Activated CD4-positive, alpha-beta T cell treated with anti-CD3 and anti-CD28 coated beads for 1 hour (primary cell): ENCODE results near the gene RNF169.

ENCODE experiments used
- DNase-seq: peaks from one replicate; pipeline ENCODE4 v3.0.0-alpha.2; 2020

Gene RNF169

DNA sequence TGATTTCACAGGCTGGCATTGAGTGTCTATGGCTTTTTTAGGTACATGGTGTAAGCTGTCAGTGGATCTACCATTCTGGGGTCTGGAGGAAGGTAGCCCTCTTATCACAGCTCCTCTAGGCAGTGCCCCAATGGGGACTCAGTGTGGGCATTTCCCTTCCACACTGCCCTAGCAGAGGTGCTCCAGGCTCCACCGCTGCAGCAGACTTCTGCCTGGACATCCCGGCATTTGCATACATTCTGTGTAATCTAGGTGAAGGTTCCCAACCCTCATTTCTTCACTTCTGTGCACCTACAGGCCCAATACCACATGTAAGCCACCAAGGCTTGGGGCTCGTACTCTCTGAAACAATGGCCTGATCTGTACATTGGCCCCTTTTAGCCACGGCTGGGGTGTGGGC, 78.3 kb downstream of the RNF169 start:
- no peak for DNase-seq

DNA sequence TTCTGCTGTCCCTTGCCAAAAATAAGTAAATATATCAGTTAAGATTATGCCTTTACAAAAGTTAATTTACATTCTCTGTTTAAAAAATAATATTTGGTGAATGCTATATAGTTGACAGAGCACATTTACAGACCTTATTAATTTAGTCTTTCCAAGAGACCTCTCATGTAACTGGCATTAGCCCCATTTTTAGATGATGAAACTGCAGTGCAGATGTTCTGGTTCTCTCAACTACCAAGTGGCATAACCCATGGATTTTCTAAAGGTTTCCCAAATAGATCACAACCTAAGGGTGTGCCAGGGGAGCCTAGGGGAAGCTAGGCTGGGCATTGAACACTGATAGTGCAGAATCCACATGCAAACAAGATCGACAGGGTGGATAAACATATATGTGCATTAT, 88.5 kb downstream of the RNF169 start:
- no peak for DNase-seq

DNA sequence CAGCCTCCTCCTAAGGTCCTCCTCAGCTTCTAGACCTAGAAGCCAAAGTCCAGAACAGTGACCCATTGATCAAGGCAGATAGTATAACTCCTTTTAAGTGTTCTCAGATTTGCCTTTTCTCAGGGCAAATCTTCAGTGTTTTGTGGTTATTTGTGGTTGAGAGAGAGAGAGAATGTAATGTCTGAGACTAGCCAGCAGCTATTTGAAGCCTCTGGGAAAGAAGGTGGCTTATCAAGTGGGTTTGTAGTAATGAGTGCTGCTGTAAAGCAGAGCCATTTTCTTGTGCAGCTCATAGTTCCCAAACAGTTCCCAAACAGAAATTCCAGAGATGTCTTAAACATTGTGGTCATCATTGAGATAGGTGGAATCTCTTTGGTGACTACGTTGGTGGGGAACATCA, 89.5 kb downstream of the RNF169 start:
- no peak for DNase-seq

DNA sequence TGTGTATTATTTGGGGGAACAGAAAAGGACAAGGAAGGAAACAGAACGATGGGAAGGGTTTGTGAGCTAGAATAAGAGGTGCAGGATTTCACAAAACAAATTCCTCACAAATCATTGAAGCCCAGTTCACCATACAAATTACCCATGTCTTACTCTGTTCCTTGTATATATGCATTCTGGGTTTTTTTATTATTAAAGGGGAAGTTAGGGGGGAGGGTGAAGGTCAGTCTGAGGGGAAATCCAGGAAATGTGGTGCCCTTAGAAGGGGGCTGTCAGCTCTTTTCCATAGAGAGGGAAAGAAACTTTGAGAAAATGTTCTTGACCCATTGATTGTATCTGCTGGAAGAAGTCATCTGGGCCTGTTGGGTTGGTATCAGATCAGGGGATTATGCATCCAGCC, 90.8 kb downstream of the RNF169 start:
- no peak for DNase-seq

DNA sequence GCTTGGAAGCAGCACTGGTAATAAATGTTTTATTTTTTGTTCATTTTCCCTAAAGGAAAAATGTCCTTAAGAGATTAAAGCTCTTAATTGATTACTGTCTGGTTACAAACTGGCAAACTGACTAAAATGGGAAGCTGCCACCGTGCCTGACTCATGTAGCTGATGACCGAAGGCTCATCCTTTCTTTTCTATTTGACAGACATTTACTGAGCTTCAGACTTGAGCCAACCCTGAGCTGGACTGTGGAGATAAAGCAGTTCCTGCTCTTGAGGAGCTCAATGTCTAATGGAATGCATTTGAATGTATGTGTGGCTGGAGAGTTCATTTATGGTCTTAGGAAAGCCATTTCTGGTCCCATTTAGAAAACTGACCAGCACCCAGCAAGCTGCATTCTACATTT, 91.3 kb downstream of the RNF169 start:
- no peak for DNase-seq

DNA sequence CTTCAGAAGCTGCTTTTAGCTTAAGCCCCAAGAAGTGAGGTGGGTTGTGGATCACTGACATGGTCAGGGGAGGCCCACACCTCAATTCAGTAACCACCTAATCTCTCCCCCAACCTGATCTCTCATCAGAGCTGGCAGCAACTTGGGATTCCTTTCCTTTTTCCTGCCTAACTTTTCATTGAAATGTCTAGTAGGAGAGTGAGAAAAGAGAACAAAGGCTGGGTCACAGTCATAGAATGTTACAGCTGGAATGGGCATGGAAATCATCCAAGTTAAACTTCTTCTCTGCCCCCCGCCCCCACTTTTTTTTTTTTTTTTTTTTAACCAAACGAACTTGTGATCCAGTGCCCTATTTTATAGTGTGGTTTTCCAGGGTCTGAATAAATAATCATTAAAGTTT, 91.8 kb downstream of the RNF169 start:
- no peak for DNase-seq

DNA sequence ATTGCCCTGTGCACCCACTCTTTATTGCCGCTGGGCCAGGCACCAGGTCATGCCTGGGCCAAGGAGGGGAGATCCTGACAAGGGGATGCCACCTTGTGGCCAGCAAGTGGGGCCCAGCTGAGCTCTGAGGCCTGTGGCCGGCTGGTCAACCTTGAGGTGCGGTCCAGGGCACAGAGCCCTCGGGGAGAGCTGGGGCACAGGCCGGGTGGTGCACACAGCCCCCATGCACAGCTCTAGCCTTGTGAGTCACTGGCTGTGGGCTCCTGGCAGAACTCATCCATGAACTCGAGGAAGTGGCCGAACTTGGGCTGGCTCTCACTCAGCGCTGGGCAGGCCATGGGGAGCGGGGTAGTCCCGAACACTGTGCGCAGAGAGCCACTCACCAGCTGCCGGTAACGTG, 94.3 kb downstream of the RNF169 start:
- no peak for DNase-seq

DNA sequence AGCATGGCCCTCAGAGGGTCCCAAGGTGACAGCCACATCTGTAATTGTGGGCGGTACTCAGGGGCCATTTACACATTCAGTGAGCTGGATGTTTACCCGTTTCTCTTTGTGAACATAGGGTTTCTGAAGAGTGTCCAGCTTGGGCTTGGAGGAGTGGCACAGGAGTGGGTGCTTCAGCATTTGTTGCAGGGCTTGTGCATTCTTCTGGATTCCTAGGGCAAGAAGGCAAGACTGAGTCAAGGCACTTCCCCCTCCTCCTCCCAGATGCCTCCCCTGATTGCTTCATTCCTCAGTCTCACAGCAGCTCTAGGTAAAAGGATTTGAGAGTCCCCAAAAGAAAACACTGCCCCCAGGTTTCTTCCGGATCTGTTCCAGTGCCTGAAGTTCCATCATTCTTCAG, 95.4 kb downstream of the RNF169 start:
- no peak for DNase-seq

DNA sequence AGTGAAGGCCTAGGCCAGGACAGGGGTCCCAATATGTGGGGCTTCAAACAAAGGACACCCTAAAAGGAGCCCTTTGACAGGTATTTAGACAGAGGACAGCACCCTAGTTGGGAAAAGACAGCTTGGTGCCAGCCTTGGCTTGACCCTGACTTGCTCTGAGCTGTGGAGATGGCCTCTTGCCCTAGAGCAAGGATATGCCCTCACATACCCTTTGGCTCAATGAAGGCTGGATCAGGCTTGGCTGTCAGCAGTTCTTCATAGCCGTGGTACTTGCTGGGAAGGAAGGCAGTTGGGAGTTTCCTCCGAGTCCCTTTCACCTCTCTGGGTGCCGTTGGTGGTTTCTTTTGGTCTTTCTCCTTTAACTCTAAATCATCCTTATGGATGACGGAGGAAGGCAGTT, 96.2 kb downstream of the RNF169 start:
- DNase-seq, result no peak

DNA sequence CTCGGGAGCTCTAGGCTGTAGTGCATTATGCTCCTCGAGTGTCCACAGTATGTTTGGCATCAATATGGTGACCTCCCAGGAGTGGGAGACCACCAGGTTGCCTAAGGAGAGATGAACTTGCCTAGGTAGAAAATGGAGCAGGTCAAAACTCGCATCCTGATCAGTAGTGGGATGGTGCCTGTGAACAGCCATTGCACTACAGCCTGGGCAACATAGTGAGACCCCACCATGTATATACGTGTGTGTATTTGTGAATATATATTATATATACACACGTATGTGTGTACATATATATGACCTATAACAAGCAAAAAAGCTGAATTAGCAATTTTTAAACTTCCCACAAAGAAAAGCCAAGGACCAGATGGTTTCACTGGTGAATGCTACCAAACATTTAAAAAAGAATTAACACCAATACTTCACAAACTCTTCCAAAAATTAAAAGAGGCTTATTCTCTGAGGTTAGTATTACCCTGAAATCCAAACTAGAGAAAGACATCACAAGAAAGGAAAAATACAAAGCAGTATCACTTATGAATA, 97.4 kb downstream of the RNF169 start:
- no peak for DNase-seq

DNA sequence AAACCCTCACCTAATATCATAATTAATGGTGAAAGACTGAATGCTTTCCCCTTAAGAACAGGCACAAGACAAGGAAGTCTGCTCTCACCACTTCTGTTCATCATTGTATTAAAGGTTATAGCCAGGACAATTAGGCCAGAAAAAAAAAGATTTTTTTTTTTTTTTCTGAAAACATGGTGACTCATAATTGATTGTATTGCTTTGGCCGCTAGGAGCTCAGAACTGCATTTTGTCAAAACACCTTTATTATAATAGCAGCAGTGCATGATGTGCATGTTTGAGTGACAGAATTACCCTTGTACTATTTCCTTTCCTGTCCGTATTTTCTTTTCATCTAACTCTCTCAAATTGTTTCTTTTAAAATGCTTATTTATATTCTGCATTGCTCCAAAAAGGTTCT, 98.1 kb downstream of the RNF169 start:
- DNase-seq, result no peak

DNA sequence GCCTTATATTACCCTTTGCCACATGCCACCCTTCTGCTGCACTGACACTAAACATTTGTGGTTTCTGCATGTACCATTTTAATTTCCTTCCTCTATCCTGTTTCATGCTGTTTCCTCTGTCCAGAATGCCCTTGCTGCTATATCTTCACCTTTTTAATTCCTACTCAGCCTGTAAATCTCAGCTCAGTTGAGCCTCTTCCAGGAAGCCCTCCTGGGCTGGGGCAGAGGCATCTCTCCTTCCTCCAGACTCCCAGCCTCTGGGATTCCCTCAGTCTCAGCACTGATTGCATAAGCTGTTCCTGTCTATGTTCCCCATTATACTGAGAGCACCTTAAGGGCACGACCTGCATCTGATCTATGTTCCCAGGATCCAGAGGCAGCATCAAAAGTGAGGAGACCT, 98.7 kb downstream of the RNF169 start:
- no peak for DNase-seq

DNA sequence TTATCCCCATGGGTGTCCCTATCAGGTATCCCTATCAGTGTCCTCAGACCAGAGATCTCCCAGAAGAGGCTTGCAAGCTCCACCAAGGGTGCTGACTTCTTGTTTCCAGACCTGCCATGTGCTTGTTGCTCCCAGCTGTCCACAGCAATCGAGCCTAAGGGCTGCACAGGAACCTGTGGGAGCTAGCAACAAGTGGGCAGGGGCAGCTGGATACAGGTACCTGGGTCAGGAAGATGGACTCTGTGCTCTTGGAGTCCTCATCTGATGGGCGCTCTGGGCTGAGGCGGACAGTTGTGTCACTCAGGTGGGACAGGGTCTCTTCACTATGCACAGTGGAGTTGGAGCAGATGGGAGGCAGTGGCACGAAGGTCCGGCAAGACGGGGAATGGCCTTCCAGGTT, 99.2 kb downstream of the RNF169 start:
- DNase-seq, result no peak

DNA sequence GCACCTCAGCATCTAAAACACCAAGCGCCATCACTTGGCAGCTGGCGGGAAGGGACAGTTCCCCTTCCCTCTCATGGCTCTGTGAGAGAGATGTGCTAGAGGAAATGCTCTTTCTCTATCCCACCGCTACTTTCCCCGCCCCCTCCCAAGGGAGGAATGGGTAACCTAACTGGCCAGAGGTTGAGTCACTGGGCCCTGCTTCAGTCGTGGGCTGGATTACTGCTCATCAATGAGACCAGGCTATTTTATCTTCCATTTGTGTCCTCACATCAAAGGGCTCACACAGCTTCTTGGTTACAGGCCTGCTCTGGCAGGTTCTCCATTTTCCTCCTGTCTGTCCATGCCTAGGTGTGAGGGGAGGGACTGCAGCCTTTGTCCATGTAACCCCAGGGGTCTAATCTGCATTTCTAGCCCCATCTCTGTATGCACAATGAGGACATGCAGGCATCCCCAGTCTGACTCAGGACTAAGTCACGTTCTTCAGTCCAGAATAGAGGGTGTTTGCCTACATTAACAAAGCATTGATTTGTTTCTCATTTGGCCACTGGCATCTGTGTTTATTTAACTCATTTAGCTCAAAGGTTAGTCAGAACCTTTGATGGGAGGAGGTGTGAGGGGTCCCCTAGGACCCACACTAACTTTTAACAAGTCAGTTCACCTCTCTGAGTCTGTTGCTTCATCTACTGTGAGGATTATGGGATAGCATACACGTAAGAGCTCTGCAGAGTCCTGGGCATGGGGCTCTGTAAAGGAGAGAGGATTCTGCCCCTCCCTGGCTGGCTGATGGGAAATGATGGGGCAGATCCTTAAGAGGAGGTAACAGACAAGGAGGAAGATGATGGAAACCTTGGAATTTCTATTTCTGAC, 101.1 kb downstream of the RNF169 start:
- DNase-seq, result no peak

DNA sequence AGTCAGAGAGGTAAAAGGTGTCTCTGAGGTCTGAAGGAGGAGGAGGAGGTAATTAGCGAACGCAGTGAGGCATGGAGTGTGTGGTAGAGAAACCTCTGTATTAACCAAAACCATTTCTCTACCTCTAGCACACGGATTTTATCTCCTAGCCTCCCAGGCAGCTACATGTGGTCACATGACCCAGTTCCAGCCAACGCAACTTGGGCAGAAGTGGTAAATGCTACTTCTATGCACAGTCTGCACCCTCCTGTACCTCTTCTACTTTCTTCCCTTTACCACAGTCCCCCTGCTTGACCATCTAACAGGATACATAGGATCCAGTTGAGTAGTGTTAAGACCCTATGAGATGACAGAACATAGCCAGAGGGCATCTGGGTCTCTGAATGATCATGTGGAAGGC, 104.6 kb downstream of the RNF169 start:
- no peak for DNase-seq

DNA sequence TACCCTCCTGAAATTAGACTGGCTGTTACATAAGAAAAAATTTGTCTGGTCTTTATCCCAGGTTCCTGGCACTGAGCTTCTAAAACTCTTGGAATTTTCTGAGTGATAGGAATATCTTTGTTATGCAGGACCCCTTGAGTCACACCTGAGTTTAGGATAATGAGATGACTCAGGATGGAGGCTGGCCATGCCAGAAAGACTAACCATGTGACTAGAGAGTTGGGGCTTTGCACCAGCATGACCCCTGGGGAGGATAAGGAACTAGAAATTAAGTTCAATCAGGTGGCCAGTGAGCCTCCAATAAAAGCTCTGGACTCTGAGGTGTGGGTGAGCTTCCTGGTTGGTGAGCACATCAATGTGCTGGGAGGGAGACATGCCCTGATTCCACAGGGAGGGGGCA, 112.1 kb downstream of the RNF169 start:
- DNase-seq, result no peak

DNA sequence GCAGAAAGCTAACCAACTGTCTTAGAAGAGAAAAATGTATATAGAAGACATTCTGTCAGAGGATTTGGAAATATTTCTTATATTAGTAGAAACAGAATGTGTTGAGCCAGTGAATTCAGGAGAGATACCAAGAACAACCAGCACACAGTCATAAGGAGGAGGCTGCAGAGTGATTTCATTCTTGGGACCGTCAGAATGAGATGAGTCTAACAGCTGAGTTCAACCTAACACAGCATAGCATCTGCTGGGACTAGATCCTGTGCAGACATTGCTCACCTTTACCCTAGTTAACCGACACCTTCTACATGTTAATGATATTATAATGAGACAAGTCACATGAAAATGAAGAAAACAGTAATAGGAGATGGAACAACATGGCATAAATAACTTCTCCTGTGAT, 114.8 kb downstream of the RNF169 start:
- DNase-seq, result no peak

DNA sequence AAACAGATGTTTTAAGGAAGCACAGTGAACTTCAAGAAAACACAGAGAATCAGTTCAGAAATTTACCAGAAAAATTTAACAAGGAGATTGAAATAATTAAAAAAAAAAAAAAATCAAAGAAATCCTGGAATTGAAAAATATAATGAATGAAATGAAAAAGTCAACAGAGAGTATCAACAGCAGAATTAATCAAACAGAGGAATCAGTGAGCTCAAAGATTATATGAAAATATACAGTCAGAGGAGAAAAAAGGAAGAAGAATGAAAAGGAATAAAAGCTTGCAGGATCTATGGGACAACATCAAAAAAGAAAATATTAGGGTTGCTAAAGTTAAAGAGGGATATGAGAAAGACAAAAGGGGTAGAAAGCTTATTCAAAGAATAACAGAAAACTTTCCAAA, 117.9 kb downstream of the RNF169 start:
- no peak for DNase-seq

DNA sequence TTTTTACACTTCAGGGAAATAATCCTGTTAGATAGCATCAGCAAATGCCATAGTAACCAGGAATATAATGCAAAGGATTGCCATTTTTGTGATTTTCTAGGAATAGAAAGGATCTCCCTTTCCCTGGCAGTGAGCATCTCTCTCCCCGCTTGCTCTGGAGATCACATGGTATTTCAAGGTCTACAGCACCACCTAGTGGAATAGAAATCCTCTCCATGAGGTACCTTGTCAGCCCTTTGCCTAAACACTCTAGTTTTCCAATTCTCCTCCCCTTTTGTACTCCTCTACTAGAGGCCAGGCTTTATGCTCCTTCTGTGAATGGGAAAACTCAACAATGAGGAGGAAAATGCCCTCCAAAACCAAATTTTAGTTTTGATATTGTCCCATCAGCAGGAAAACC, 121.8 kb downstream of the RNF169 start:
- no peak for DNase-seq

DNA sequence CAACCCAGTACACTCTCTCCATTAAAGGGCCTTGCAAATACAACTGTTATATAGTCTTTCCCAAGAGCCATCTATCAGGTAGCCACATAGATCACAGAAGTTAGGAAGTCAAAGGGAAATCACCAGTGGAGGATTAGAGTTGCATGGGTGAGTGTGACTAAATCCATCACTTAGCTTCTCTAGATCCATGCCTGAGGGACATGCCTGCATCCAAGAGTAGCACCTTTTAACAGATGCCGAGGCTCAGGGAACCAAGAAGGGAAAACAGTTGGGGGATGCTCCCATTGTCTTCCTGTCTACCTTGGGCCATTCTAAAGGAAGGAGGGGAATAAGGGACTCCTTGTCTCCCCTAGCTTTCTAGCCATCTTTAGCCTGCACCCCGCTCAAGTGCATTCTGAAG, 122.4 kb downstream of the RNF169 start:
- no peak for DNase-seq

DNA sequence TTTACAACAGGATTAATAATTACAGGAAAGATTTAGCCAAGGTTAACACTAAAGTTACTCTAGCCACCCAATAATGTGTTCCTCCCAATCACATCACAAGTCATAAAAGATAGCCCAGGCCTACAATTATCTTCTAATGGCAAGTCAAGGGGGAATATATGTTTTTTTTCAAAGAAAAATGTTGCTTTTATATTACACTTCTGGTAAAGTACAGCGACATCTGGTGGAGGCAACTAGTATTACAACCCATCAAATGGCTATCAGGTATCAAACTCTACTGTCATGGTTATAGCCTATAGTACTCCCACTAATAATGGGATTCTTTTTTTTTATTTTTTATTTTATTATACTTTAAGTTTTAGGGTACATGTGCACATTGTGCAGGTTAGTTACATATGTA, 128.5 kb downstream of the RNF169 start:
- DNase-seq, result no peak
